ENCODE results near the gene NATD1. TPM values are rescaled to one million over a fixed set of nuclear protein-coding genes. Genes with fewer than 3 reads are reported as not detected.

Gene NATD1
- total and polyA plus RNA-seq, 2 donors, result 2.1 to 9.8 TPM

DNA sequence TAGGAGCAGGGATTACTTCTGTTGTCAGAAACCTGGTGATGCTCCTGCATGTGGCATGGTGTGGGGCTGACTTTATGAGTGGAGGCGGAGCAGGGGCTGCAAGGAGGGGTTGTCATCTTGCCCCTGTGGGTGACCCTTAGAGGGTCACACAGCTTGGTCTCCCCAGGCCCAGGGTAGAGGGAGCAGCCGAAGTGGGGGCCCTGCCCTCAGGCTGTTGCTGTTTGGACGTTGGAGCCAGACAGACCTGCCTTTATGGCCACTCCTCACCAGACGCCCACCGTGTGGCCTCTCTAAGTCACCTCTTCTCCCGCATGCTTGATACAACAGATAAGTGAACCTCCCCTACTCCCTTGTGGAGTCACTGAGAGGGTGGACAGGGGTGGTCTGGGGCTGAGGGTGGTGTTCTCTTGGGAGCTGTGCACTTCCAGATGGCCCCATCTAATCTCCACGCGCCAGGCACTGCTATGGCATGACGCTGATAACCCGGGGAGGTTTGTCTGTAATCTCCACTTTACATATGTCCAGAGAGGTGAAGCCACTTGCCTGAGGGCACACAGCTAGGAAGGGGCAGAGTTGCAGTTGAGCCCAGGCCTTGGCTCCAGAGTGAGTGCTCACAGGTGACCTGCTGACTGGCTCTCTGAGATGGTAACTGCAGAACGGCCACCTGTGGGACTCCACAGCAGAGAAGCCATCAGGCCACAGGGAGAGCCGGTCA lies 41.3 kb upstream of the NATD1 start:
- no peaks in the 10 kb centered on the region for H3K36me3 ChIP-seq (ENCODE audit: insufficient read depth)
- H3K4me1 ChIP-seq (ENCODE audit: insufficient read depth), result no peaks in the 10 kb centered on the region
- DNase-seq (ENCODE audit: extremely low spot score), result no peak
- H3K27ac ChIP-seq (ENCODE audit: low read depth), result no peak overlapping the region
- H3K4me3 ChIP-seq (ENCODE audit: low read depth, low read length), result no peak overlapping the region
- 69% methylated on average over 12 of the region's 12 CpGs for WGBS

DNA sequence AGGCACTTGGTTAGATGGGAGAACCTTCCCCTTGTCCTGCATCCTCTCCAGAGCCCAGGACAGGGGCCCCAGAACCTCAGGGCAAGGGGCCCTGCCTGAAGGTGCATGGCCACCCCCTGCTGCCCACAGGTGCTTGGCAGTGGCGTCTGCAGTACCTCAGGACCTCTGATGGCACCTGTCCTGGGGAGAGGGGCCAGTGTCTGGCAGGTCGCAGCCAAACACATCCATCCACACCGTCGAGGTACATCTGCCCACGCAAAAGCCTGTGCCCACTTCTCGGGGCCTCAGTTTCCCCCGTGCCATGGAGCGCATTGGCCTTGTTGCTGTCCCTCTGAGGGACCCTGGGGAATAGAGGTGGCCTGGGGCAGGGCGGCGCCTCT lies 40.6 kb upstream of the NATD1 start:
- Histone ChIP-seq H3K27ac (ENCODE audit: low read depth) (no peak overlapping the region), H3K4me1 (ENCODE audit: insufficient read depth) (no peaks in the 10 kb centered on the region), H3K4me3 (ENCODE audit: low read depth, low read length) (no peak overlapping the region), H3K36me3 (ENCODE audit: insufficient read depth) (no peaks in the 10 kb centered on the region)
- 62% methylated on average over 10 of the region's 10 CpGs for WGBS
- DNase-seq (ENCODE audit: extremely low spot score), result no peak

DNA sequence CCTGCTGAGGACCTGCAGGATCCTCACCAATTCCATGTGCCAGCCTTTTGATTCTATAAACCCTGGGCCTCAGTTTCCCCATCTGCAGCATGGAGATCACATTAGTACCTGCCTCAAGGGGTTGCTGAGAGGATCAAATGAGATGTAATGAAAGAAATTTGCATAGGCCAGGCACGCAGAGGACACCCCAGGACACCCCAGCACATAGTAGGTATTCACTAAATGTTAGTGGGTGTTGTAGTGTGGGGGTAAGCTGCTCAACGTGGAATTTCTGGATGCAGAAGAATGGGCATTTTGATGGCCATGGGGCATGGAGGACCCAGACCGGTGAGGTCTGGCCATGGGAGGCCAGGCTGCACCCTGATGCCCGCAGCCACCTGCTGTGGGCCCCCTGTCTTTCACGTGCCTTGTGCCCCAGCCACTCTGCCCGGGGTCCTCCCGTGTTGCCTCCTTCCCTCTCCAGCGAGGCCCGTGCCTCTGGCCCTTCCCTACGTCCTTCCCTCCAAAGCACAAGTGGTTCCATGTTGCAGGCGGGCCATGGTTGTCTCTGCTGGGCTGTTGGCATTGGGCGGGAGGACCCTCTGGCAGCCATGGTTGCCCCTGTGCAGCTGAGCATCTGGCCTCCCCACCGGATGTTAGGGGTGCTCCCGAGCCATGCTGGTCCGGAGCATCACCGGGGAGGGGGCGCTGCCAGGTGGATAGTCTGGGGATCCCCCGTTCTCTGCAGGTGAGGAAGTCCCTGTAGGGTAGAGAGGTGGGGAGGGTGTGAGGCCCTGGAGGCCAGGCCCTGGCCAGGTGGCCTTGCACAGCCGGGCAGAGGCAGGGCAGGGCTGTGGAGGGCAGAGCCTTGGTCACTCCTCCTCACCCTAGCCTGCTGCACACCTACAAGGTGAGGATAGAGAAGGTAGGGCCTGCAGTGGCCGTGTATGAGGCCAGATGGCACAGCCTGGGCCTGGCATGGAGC lies 39.9 kb upstream of the NATD1 start:
- WGBS, result 80% methylated on average over 20 of the region's 20 CpGs
- no peak for DNase-seq (ENCODE audit: extremely low spot score)
- Histone ChIP-seq H3K4me3 (ENCODE audit: low read depth, low read length) (no peak overlapping the region), H3K27ac (ENCODE audit: low read depth) (no peak overlapping the region), H3K4me1 (ENCODE audit: insufficient read depth) (no peaks in the 10 kb centered on the region), H3K36me3 (ENCODE audit: insufficient read depth) (no peaks in the 10 kb centered on the region)

GRCh38 chr17:21291862-21292261 lies 38.7 kb upstream of the NATD1 start:
- Histone ChIP-seq H3K27ac (ENCODE audit: low read depth) (no peak overlapping the region), H3K4me1 (ENCODE audit: insufficient read depth) (no peaks in the 10 kb centered on the region), H3K36me3 (ENCODE audit: insufficient read depth) (no peaks in the 10 kb centered on the region), H3K4me3 (ENCODE audit: low read depth, low read length) (no peak overlapping the region)
- WGBS, result 61% methylated on average over 12 of the region's 12 CpGs
- no peak for DNase-seq (ENCODE audit: extremely low spot score)

DNA sequence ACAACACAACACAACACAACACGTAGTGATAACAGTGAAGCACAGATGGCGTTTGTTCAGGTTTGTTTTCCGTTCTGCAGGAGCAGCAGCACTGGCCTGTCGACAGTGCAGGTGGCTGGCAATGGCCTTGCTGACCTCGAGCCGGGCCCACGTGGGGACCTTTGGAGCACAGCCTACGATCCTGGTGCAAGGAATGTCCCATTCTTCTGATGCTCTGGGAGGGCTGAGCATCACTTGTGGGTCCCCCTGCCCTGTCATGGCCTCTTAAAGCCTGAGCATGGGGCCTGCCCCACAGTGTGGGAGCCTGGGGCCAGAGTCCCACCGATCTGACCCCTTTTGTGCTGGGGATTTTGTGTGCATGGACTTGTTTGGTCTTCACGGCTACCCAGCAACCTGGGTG lies 38.1 kb upstream of the NATD1 start:
- Histone ChIP-seq H3K36me3 (ENCODE audit: insufficient read depth) (no peaks in the 10 kb centered on the region), H3K27ac (ENCODE audit: low read depth) (no peak overlapping the region), H3K4me1 (ENCODE audit: insufficient read depth) (no peaks in the 10 kb centered on the region), H3K4me3 (ENCODE audit: low read depth, low read length) (no peak overlapping the region)
- 75% methylated on average over 10 of the region's 10 CpGs for WGBS
- no peak for DNase-seq (ENCODE audit: extremely low spot score)

DNA sequence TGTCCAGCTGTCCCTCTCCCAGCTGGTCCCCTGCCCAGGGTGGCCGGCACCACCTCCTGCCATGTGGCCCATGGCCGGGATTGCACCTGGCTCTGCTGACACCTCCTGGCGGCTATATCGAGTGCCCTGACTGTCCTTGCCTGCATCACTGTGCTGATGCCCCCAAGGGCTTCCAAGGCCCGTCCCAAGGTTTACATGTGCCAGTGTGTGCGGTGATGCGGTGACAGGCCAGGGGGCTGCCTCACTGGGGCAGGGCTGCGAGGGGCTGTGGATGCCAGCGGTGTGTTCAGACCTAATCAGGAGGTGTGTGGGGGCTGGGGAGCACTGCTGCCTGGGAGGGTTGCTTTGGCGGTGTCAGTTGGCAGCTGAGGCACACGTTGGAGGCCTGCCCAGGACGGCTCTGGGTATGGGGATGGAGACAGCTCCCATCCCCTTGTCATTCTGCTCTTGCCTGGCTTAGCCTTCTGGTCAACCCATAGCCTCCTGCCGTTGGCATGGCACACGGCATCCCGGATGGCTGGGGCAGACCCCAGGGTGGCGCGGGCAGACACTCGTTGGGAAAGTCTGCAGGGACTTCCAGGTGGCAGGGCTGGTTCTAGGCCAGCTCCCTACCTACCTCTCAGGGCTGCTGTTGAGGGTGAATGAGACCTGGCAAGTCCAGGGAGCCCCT lies 36.8 kb upstream of the NATD1 start:
- Histone ChIP-seq H3K4me1 (ENCODE audit: insufficient read depth) (no peaks in the 10 kb centered on the region), H3K4me3 (ENCODE audit: low read depth, low read length) (no peak overlapping the region), H3K27ac (ENCODE audit: low read depth) (no peak overlapping the region), H3K36me3 (ENCODE audit: insufficient read depth) (no peaks in the 10 kb centered on the region)
- no peak for DNase-seq (ENCODE audit: extremely low spot score)
- WGBS, result 59% methylated on average over 18 of the region's 18 CpGs

DNA sequence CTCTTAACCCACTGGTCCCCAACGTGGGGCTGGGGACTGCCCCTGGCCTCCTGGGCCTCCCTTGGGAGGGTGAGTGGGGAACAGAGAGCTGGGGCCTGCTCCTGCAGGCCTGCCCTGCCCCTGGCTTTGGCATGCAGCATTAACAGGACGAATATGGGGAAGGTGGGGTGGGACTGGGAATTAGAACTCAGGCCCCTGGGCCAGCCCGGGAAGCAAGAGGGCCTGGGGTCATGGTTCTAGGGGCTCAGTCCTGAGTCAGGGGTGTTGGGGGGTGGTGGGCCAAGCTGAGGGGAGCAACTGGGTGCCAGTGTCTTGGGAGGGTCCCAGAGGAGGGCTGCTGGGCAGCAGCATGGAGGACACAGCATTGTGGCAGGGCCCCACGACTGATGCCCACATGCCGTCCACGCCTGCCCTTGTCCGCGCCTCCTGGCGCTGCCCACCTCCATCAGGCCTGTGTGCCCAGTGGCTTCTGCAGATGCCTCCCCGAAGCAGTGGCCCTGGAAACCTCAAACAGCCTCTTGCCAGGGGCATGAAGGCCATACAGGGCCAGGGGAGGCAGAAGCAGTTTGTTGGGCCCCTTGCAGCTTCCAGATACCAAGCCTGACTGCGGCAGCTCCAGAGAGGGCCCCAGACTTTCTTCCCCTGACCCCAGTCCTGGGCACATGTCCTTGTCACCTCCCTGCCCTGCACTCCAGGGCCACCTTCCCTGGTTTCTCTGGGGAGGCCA lies 36.1 kb upstream of the NATD1 start:
- 82% methylated on average over 11 of the region's 11 CpGs for WGBS
- no peaks in the 10 kb centered on the region for H3K4me1 ChIP-seq (ENCODE audit: insufficient read depth)
- no peak overlapping the region for H3K4me3 ChIP-seq (ENCODE audit: low read depth, low read length)
- H3K27ac ChIP-seq (ENCODE audit: low read depth), result no peak overlapping the region
- no peaks in the 10 kb centered on the region for H3K36me3 ChIP-seq (ENCODE audit: insufficient read depth)
- DNase-seq (ENCODE audit: extremely low spot score), result no peak

DNA sequence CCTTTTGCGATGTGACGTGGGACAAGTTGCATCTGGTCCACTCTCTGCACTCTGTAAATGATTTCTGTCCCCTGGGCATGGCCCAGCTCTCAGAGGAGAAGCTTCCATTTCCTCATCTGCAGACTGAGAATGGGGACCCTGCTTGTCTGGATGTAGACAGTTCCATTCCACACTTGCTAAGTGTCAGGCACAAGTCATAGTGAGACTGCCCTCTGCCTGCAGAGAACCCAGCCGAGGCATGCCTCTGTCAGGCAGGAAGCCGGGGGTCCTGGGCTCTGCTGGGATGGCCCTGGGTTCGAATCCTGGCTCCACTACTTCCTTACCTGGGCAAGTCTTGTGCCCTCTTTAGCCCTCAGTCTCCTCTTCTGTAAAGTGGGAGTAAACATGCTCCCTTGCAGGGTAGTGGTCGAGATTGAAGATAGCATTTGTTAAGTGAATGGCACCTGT lies 35.4 kb upstream of the NATD1 start:
- Histone ChIP-seq H3K4me1 (ENCODE audit: insufficient read depth) (no peaks in the 10 kb centered on the region), H3K27ac (ENCODE audit: low read depth) (peak overlapping the region; percentile 85), H3K36me3 (ENCODE audit: insufficient read depth) (no peaks in the 10 kb centered on the region), H3K4me3 (ENCODE audit: low read depth, low read length) (no peak overlapping the region)
- 76% methylated on average over 6 of the region's 6 CpGs for WGBS
- no peak for DNase-seq (ENCODE audit: extremely low spot score)

GRCh38 chr17:21287703-21288449 lies 34.7 kb upstream of the NATD1 start:
- 20% methylated on average over 18 of the region's 18 CpGs for WGBS
- Histone ChIP-seq H3K4me1 (ENCODE audit: insufficient read depth) (no peaks in the 10 kb centered on the region), H3K27ac (ENCODE audit: low read depth) (peak overlapping the region; percentile 85), H3K36me3 (ENCODE audit: insufficient read depth) (no peaks in the 10 kb centered on the region), H3K4me3 (ENCODE audit: low read depth, low read length) (no peak overlapping the region)
- peak; percentile 67 for DNase-seq (ENCODE audit: extremely low spot score)

GRCh38 chr17:21286909-21287702 lies 33.9 kb upstream of the NATD1 start:
- Histone ChIP-seq H3K36me3 (ENCODE audit: insufficient read depth) (no peaks in the 10 kb centered on the region), H3K27ac (ENCODE audit: low read depth) (peak overlapping the region; percentile 81), H3K4me3 (ENCODE audit: low read depth, low read length) (no peak overlapping the region), H3K4me1 (ENCODE audit: insufficient read depth) (no peaks in the 10 kb centered on the region)
- 52% methylated on average over 9 of the region's 9 CpGs for WGBS
- DNase-seq (ENCODE audit: extremely low spot score), result no peak

DNA sequence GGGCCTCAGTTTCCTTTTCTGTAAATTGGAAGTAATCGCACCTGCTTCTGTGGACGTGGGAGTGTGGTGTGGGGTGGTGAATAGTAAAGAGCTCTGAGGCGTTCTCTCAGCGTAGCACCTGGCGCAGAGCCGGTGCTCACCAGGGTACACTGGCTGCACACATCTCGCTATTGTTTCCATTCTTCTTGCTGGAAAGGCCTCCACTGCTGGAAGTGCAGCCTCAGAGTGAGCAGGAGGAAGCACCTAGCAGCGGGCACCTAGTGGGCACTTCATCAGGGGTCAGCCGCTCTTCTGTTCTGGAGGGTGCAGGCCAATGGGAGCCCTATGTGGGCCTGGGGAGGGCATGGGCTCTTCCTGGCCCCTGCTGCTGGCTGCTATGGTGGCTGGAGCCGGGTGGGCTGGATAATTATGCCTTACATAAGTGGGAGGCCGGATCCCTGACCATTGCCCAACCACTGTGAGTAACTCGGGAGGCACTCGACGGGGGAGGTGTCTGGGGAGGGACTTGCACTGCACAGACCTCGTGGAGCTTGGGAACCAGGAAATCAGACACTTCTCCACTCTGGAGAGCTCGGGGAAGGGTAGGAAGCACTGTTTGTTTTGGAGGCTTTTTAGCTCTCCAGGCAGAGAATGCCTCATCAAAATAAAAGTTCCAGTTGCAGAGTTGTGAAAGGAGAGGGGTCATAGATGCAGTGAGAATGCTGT lies 33.0 kb upstream of the NATD1 start:
- peak overlapping the region; percentile 81 for H3K27ac ChIP-seq (ENCODE audit: low read depth)
- H3K4me1 ChIP-seq (ENCODE audit: insufficient read depth), result no peaks in the 10 kb centered on the region
- H3K4me3 ChIP-seq (ENCODE audit: low read depth, low read length), result peak overlapping the region; percentile 78
- peak; percentile 79 for DNase-seq (ENCODE audit: extremely low spot score)
- WGBS, result 9% methylated on average over 16 of the region's 16 CpGs
- H3K36me3 ChIP-seq (ENCODE audit: insufficient read depth), result no peaks in the 10 kb centered on the region
